Activated T-cell treated with anti-CD3 and anti-CD28 coated beads for 48 hours (primary cell): ENCODE data around the gene FARSB.

Experiments
- DNase-seq: peaks from one replicate; pipeline ENCODE4 v3.0.0-alpha.2; 2020; ENCODE audit warnings: low read depth

FARSB gene

DNA sequence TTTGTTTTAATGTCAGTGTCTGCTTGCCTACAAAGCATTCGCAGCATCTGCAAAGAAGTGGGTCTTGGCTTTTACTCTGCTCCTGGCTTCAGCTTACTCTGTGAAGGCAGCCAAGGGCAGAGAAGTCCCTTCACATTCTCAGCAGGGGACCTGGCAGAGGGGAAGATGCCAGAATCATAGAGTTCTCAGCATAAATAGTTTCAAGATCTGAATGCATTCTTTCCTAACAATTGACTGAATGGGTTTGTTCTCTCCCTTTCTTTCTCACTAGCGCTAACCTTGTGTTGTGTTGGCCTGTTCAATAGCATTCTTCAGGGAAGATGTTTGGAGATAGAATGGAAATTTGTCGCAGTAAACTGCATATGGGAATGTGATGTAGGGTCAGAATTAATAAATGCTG lies 106.9 kb downstream of the FARSB start:
- DNase-seq, result no peak

DNA sequence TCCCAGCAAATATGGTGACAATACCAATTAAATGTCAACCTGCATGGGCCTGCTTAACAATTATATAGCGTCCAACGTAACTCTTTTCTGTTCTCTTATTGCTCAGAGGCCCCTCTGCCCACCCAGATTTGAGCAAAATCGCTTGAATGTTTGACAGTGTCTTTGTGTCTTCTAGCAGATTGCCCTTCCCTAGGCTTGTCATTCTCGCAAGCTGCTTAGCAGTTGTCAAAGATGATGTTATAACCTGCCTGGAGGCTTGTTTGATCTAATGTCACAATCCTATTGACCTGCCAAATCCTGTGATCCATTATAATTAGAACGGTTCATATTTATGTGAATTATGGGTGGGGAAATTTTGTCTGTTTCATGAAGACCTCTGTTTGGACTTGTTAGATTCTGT lies 108.8 kb downstream of the FARSB start:
- no peak for DNase-seq

DNA sequence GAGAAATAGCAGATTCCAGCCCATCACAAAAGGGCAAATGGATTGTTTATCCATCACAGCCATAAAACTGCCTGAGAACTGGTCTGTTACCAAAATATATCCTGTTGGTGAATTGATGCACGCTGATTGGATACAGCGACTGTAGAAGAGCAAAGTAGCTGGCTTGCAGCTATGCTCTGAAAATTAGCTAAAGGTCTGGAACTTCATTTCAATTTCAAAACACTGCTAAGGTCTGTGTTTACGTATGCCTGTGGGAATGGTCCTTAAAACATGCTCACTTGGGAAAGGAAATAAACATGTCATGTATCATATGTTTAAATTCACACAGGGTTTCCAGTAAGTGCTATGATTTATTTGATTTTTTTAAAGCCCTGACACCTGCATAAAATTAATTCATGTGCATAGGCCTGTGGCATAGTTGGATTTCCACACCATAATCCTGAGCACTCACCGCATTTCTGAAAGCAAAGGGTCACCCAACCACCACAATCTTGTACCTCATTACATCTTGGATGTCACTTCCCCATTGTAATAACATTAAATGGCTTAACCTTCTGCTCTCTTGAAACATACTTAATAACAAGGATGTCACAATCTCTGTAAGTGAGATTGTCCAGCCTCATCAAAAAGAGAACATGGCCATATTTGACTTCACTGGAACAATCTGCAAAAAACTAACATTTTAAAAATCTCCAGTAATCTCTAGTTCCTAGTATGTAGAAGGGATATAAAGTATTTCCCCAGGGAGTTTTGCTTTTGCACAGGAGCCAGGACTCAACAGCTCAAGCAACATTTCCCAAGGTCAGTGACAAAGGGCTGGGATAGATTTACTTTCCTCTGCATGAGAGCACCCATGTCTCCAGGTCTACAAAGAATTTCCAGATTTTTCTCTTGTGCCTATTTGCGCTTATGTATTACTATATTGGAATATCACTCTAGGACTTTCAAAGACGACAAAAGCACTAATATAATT lies 109.8 kb downstream of the FARSB start:
- no peak for DNase-seq

DNA sequence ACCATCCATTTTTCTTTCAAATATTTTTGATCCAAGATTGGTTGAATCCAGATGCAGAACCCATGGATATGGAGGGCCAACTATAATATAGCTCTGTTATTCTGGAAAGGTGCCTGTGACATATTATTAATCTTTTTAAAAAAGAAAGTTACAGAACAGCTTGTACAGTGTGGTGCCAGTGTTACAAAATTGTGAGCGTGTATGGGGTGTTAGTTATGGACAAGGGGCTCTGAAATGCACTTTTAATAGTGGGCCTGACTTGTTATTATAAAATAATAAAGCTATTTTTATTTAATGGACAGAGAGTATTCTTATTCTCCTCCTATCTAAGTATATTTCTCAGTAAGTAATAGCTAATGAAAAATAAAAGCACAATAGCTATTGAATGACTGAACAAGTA lies 111.2 kb downstream of the FARSB start:
- no peak for DNase-seq

DNA sequence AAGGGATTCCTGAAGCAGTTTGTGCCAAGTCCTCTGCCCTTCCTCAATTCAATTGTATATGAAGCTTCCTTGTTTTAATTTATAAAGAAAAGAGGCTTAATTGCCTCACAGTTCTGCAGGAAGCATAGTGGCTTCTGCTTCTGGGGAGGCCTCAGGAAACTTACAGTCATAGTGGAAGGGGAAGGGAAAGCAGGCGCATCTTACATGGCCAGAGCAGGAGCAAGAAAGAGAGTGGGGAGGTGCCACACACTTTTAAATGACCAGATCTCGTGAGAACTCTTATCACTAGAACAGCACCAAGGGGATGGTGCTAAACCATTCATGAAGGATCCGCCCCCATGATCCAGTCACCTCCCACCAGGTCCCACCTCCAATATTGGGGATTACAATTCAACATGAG lies 117.4 kb downstream of the FARSB start:
- no peak for DNase-seq

DNA sequence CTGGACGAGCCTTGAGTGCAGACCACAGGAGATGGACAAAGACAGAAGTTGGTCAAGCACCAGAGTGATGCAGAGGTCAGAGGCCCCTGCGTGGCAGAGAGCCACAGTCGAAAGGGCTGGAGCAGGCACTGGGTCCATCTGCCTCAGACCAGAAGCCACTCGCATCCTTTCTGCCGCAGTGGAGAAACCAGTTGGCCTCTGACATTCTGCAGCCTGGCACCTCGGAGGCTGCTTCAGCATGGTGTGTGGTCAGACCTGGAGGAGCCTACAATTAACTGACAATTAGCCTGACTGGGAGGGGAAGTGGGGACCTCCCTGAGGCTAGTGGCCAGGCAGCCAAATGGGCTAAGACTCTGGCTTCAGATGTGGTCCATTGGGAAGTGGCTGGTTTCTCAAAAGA lies 120.4 kb downstream of the FARSB start:
- no peak for DNase-seq

DNA sequence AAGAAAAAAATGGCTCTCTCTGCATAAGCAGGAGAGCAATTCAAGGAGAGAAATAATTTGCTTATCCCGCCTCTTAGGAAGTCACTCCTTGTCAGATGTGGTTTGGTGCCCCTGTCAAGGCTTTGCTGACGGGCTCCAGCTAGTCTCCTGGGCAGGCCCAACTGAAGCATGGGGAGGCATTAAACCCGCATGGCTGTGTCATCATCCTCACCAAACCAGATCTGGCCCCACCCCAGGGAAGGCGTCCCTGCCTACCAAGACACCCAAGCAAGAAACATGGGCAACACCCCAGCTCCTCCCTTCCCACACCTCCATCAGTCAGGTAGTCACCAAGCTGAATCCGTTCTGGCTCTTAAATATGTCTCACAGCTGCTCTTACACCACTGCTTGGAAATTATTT lies 123.6 kb downstream of the FARSB start:
- DNase-seq, result no peak

DNA sequence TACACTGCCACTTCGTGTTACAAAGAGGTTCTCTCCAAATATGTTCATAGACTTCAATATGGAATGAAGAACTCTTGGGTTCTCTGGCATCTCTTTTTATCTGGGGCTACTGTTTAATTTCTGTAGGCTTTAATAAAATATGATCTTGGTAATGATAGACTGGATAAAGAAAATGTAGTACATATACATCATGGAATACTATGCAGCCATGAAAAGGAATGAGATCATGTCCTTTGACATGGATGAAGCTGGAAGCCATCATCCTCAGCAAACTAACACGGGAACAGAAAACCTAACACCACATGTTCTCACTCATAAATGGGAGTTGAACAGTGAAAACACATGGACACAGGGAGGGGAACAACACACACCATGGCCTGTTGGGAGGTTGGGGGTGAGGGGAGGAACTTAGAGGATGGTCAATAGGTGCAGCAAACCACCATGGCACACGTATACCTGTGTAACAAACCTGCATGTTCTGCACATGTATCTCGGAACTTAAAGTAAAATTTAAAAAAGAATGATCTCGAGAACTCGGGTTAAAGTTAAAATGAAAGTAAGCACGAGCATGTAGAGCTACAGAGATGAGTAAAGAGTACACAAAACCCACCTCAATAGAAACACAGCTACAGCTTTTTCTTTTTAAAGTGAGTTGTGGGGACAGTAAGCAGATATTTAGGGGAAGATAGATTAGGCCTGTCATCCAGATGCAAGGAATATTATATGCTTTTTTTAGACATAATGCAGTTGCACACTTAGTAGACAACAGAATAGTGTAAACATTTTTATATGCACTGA lies 129.2 kb downstream of the FARSB start:
- DNase-seq, result no peak

DNA sequence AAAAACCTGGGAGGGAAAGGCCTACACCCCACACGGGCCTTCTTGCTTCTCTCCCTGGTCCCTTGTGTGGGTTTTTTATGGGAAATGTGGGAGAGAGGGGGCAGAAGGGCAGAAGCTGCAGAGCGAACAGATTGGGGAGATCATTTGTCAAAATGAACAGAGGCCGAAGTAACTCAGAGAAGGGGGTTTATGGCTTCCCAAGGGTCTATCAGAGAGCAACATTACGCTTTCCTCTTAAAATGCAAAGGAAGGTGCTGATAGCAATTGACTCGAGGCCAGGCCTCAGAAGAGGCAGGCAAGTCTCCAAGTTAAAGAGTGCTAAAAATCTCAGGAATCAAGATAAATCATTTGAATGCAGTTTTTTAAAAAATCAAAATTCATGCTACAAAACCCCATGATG lies 130.1 kb downstream of the FARSB start:
- no peak for DNase-seq

DNA sequence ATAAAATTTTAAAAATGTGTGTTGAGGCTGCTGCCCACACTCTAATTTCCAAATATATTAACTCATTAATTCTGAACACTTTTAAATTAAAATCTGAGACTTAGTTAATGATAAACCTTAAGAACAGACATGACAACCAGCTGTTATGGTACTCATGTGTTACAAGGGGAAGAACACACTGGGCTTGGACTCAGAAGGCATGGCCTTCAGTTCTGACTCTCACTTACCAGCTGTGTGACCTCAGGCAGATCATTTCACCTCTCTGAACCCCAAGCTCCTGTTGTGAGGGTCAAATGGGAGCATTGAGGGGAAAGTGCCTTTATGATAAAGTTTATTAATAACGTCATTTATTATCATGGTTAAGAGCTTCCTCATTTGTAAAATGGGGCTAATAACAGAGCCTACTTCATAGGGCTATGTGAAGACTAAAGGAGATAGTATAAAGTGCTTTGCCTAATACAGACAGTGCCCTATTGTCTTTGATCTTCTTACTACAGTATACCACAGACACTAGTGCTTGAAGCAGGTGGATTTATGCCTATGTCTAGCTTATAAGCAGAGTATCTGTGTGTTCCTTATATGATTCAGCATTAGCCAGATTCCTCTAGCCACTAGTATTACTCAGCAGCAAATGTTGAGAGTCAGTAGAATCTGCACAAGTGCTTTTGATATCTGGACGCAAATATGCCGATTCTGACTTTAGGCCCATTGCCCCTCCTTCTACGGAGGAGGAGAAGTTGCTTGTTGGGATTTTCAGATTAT lies 131.9 kb downstream of the FARSB start:
- DNase-seq, result no peak

DNA sequence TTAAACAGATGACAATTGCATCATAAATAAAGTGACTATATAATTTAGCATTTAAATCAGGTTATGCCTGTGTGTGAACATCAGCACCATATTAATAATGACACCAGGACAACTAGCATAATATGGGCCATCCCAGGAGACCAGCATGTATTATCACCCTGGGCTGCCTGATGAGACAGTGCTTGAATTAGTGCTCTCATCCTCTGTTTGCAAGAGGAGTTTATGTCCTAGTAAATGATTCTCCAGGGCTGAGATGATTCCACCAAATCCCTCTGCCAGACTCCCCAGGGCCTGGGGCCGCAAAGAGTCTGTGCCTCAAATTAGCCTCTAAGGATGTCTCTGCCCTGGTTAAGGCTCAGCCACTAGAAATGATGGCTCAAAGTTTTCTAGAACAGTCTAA lies 133.8 kb downstream of the FARSB start:
- DNase-seq, result no peak

DNA sequence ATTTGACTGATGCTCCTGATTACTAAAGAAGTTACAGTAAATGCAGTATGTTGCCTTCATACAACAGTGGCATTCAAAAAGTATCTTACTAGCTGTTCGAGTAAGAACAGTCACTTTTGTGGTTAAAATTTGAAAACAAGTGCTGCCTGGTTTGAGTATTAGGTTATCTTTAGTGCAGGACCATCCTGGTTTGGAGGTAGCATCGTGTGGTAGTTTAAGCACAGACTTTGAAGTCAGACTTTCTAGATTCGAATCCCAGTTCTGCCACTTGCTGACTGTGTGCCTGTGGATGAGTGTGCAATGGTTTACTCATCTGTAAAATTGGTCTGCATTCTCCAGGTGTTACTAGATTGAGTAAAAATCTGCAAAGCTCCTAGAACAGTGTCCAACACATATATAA lies 134.8 kb downstream of the FARSB start:
- no peak for DNase-seq
